ENCODE measurements around the gene MYH16.

MYH16 gene

DNA sequence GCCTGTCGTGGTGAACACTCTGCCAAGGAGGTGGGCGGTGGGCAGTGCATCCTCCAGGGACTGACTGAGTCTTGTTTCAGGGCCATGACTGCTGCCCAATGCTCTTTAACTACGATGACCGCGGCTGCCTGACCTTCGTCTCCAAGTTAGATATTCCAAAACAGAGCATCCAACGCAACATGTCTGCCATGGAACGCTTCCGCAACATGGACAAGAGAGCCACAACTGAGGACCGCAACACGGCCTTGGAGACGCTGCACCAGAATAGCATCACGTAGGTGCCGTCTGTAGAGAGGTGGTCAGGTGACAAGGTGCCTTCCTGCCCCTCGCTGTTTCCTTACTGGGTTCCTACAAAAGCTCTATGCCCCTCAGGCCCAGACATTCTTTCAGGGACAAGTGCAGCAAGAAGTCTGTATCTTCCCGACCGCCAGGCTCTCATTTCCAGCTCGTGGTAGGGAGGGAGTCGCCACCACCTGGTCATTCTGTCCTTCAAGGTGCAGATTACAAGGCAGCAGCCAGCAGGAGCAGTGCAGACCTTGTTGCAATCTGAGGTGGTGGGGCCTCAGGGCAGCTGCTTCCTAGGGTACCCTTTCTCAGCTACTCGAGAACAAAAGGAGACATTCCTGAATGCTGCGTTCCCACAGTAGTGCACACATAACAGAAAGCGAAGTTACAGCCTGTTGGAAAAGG is 87.0 kb downstream of the MYH16 start:
- no peak for DNase-seq

Data from NCI-H2029 treated with DMSO at 0.1 percent for 48 hours (cell line).